ENCODE results near the gene GCSH. TPM values are rescaled to one million over a fixed set of nuclear protein-coding genes. Genes with fewer than 3 reads are reported as not detected.

Gene GCSH
- total RNA-seq (2021; ENCODE audit: unreplicated experiment) (36.6 TPM), Bru-seq, nascent RNA (percentile 64 among the genes with signal in this experiment), BruChase-seq, experiment 1, labeled RNA remaining after a 2-hour chase (percentile 64 among the genes with signal in this experiment), BruChase-seq, experiment 2, labeled RNA remaining after a 6-hour chase (percentile 67 among the genes with signal in this experiment)
- polyA plus RNA-seq (2012; ENCODE audit: insufficient read length): 21.8 TPM
- long read RNA-seq, transcript GCSH-201 (5 exons, 1,597 nt): major isoform, 53 of 63 reads
- long read RNA-seq, partial matches to known transcripts: 2 of 63 reads
- long read RNA-seq, other reads (novel, unspliced or antisense): 6 of 63 reads

- BruUV-seq (replicated peaks): no TSS peak
- TF ChIP-seq REST (IDR thresholded peaks at IDR 0.05; ENCODE audit: insufficient read depth in 1 of 2, low read depth in 2 of 2, low read length in 1 of 2) (no peak), SIN3A (IDR thresholded peaks at IDR 0.05; ENCODE audit: borderline replicate concordance, insufficient read depth, low read depth, low read length) (no peak), TCF7L2 (IDR thresholded peaks at IDR 0.05; ENCODE audit: low read depth, low read length) (no peak), POLR2AphosphoS5 (IDR thresholded peaks at IDR 0.05; ENCODE audit: low read depth, low read length) (no peak), CTCF (IDR thresholded peaks at IDR 0.05) (no peak)
- in situ Hi-C loops (cut with HindIII; ENCODE audit: low pct_unique_long_range_greater_than_20kb, low sequenced_read_pairs) (no loop called here), intact Hi-C loops (cut with micrococcal nuclease; ENCODE audit: unreplicated experiment) (no loop called here)
- H3K36me3 ChIP-seq (ENCODE audit: control insufficient read depth, insufficient read depth, low read length): peaks cover 3% of the 10 kb centered on the region; the same call in 1 of the 2 replicates
- peaks cover 4% of the 10 kb centered on the region; the same call in 1 of the 2 replicates for H3K4me1 ChIP-seq (ENCODE audit: control insufficient read depth, insufficient read depth, low read length)
- no peaks in the 10 kb centered on the region for H3K9me3 ChIP-seq (ENCODE audit: control insufficient read depth, insufficient read depth, low read depth, low read length)
- peak within 1 kb of the TSS; percentile 82 for H3K27ac ChIP-seq (ENCODE audit: low read length)
- peak; percentile 99 for ATAC-seq
- peak; percentile 73 for DNase-seq (ENCODE audit: low read depth, low spot score)
- ChIA-PET CTCF (no interaction called here), POLR2A (no interaction called here)
- H3K4me3 ChIP-seq (ENCODE audit: low read depth in 2 of 2, low read length in 2 of 2): peak within 1 kb of the TSS; percentile 76 to 79
- H3K27me3 ChIP-seq (ENCODE audit: control insufficient read depth, insufficient read depth, low read length): no peaks in the 10 kb centered on the region
These were observed at the start of gene GCSH for GRCh38 chr16:81095953-81096714. Gene GCSH (minus strand): TSS chr16:81096395. CDS start chr16:81096278, 117 bp downstream.

- in situ Hi-C loops (cut with HindIII; ENCODE audit: low pct_unique_long_range_greater_than_20kb, low sequenced_read_pairs) (no loop called here), intact Hi-C loops (cut with micrococcal nuclease; ENCODE audit: unreplicated experiment) (no loop called here)
- H3K4me3 ChIP-seq (ENCODE audit: low read depth in 2 of 2, low read length in 2 of 2): no peak overlapping the region
- TF ChIP-seq TCF7L2 (IDR thresholded peaks at IDR 0.05; ENCODE audit: low read depth, low read length) (no peak), CTCF (IDR thresholded peaks at IDR 0.05) (no peak), POLR2AphosphoS5 (IDR thresholded peaks at IDR 0.05; ENCODE audit: low read depth, low read length) (no peak), SIN3A (IDR thresholded peaks at IDR 0.05; ENCODE audit: borderline replicate concordance, insufficient read depth, low read depth, low read length) (no peak), REST (IDR thresholded peaks at IDR 0.05; ENCODE audit: insufficient read depth in 1 of 2, low read depth in 2 of 2, low read length in 1 of 2) (no peak)
- POLR2A ChIA-PET: no interaction called here
- H3K9me3 ChIP-seq (ENCODE audit: control insufficient read depth, insufficient read depth, low read depth, low read length): no peaks in the 10 kb centered on the region
- DNase-seq (ENCODE audit: low read depth, low spot score) (no peak), ATAC-seq (peak; percentile 65)
- H3K4me1 ChIP-seq (ENCODE audit: control insufficient read depth, insufficient read depth, low read length): no peaks in the 10 kb centered on the region
- H3K27ac ChIP-seq (ENCODE audit: low read length): no peak overlapping the region
- BruUV-seq (replicated peaks): no TSS peak
- no peaks in the 10 kb centered on the region for H3K27me3 ChIP-seq (ENCODE audit: control insufficient read depth, insufficient read depth, low read length)
- no peaks in the 10 kb centered on the region for H3K36me3 ChIP-seq (ENCODE audit: control insufficient read depth, insufficient read depth, low read length)
- CTCF ChIA-PET: no interaction called here
These were observed 47.8 kb upstream of the GCSH start for GRCh38 chr16:81143921-81144471.
